IMR-90 (cell line): ENCODE data around the gene KAZN.

ENCODE experiments used
- BHLHE40 ChIP-seq: fragments of 150-350 bp; IDR thresholded peaks from 2 replicates; pipeline ENCODE4 v1.6.1; 2016; ENCODE audit warnings: mild to moderate bottlenecking, low read depth, low read length
- CEBPB ChIP-seq: IDR thresholded peaks from 2 replicates; pipeline ENCODE4 v1.6.1; 2012; ENCODE audit warnings: low read depth, low read length, improper control_type of control experiment
- CHD1 ChIP-seq: IDR thresholded peaks from 2 replicates; pipeline ENCODE4 v1.6.1; 2012; ENCODE audit warnings: low read depth, low read length, improper control_type of control experiment
- FOS ChIP-seq: fragments of 150-350 bp; IDR thresholded peaks from 2 replicates; pipeline ENCODE4 v1.6.1; 2016; ENCODE audit warnings: low read depth, low read length
- MAFK ChIP-seq: IDR thresholded peaks from 2 replicates; pipeline ENCODE4 v1.6.1; 2012; ENCODE audit warnings: low read depth, low read length, improper control_type of control experiment
- MAZ ChIP-seq: IDR thresholded peaks from 2 replicates; pipeline ENCODE4 v1.6.1; 2012; ENCODE audit warnings: low read depth, mild to moderate bottlenecking, low read length, improper control_type of control experiment, moderate library complexity, borderline replicate concordance
- MXI1 ChIP-seq: IDR thresholded peaks from 2 replicates; pipeline ENCODE4 v1.6.1; 2012; ENCODE audit warnings: low read depth, mild to moderate bottlenecking, low read length, moderate library complexity, borderline replicate concordance
- POLR2A ChIP-seq: IDR thresholded peaks from 2 replicates; pipeline ENCODE4 v1.6.1; 2012; ENCODE audit warnings: mild to moderate bottlenecking, low read depth, low read length
- RAD21 ChIP-seq: IDR thresholded peaks from 2 replicates; pipeline ENCODE4 v1.6.1; 2012; ENCODE audit warnings: low read length, improper control_type of control experiment
- RFX5 ChIP-seq: IDR thresholded peaks from 2 replicates; pipeline ENCODE4 v1.8.0; 2012; ENCODE audit warnings: low read depth, mild to moderate bottlenecking, low read length, moderate library complexity
- SMC3 ChIP-seq: fragments of 150-350 bp; IDR thresholded peaks from 2 replicates; pipeline ENCODE4 v1.6.1; 2016; ENCODE audit warnings: low read depth, mild to moderate bottlenecking, antibody characterized with exemption, low read length, moderate library complexity
- TF ChIP-seq, protein P1 (sequence below): conservative IDR thresholded peaks from 2 replicates; pipeline ENCODE4 v1.5.1; 2012; ENCODE audit warnings: mild to moderate bottlenecking, low read depth, low read length, improper control_type of control experiment
- TF ChIP-seq, protein P2 (sequence below): fragments of 150-350 bp; IDR thresholded peaks from 2 replicates; pipeline ENCODE4 v1.6.1; 2017; ENCODE audit warnings: mild to moderate bottlenecking, antibody characterized with exemption, low read length, low read depth

DNA sequence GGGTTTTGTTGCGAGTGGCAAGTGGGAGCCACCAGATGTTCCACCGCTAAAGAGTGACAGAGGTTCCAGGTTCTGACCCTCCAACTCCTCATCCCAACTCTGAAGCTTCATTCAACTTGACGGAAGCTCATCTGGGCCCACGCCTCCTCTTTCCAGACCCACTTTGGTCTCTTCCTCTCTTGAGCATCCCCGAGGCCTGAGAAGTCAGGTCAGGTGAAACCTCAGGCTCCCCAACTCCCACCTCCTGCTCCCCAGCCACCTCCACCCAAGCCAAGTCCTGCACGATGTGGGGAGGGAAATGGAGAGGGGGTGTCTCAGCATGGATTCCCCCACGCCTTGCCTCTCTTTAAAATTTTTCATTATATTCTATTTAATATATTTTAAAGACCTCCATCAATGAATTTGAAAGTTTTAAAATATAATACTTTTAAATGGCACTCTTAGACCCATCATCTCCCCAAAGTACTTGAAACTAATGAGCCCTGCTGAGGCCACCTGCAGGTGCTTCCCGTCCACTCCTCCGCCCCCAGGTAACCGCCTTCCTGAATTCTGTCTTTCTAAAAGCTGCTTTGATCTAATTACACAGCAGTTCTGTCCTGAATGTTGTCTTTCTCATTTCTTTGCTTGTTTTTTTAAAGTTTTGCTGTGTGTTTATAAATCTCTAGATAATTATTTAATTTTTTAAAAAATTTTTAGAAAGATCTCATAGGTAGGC lies 238.1 kb downstream of the KAZN start:
- TF ChIP-seq POLR2A, result no peak
- TF ChIP-seq, protein P1, sequence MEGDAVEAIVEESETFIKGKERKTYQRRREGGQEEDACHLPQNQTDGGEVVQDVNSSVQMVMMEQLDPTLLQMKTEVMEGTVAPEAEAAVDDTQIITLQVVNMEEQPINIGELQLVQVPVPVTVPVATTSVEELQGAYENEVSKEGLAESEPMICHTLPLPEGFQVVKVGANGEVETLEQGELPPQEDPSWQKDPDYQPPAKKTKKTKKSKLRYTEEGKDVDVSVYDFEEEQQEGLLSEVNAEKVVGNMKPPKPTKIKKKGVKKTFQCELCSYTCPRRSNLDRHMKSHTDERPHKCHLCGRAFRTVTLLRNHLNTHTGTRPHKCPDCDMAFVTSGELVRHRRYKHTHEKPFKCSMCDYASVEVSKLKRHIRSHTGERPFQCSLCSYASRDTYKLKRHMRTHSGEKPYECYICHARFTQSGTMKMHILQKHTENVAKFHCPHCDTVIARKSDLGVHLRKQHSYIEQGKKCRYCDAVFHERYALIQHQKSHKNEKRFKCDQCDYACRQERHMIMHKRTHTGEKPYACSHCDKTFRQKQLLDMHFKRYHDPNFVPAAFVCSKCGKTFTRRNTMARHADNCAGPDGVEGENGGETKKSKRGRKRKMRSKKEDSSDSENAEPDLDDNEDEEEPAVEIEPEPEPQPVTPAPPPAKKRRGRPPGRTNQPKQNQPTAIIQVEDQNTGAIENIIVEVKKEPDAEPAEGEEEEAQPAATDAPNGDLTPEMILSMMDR, result no peak
- TF ChIP-seq RAD21, result no peak
- no peak for TF ChIP-seq CEBPB
- TF ChIP-seq RFX5, result no peak
- no peak for TF ChIP-seq BHLHE40
- no peak for TF ChIP-seq SMC3
- TF ChIP-seq, protein P2, sequence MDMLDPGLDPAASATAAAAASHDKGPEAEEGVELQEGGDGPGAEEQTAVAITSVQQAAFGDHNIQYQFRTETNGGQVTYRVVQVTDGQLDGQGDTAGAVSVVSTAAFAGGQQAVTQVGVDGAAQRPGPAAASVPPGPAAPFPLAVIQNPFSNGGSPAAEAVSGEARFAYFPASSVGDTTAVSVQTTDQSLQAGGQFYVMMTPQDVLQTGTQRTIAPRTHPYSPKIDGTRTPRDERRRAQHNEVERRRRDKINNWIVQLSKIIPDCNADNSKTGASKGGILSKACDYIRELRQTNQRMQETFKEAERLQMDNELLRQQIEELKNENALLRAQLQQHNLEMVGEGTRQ, result no peak
- TF ChIP-seq MXI1, result no peak
- TF ChIP-seq MAZ, result no peak
- no peak for TF ChIP-seq FOS
- TF ChIP-seq MAFK, result no peak
- no peak for TF ChIP-seq CHD1
